Measurements from ENCODE around the gene GRIN1. TPM values are rescaled to one million over a fixed set of nuclear protein-coding genes. Genes with fewer than 3 reads are reported as not detected.
"Not testable (repeated sequence)": the region's sequence is repeated elsewhere in the genome, so short reads cannot be mapped to it uniquely, and the experiment has no call there.

The GRIN1 gene
- total RNA-seq, 1 experiment from 2014 or later: 0.52 TPM

DNA sequence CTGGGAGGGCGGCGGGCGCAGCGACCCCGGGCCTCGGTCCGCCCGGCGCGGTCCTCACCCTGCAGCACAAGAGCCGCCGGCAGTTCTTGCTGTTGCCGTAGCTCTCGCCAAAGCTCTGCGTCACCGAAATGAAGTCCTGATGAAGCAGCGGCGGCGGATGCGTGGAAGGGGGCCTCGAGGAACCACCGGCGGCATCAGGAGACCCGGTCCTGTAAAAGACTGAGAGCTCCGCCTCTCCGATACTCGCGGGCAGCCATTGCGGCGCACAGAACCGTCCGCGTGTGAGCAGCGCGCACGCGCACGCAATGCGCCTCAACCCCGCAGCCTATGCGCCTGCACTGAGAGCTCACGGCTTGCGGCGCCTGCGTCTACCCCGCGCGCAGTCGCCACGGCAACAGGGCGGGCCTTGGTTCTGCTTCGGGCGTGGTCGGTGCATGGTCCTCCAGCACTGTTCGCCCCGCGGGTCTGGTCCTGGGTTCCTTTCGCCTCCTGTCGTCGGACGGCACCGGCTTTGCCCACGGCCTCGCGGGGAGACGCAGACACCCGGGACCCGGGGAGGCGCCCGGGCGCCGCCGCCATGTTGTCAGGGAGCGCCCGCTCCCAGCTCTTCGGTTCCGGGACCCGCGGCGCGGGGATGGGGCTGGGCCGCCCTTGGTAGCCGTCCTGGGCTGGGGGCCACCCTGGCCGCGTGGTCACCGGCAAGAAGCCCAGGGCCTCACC, 9.3 kb upstream of the GRIN1 start:
- no peaks in the 10 kb centered on the region for H3K36me3 ChIP-seq (ENCODE audit: insufficient read depth, low read length, poor library complexity, severe bottlenecking)
- H3K9me3 ChIP-seq (ENCODE audit: low read depth, low read length, poor library complexity, severe bottlenecking): peaks cover 9% of the 10 kb centered on the region
- H3K27ac ChIP-seq (ENCODE audit: low read depth, low read length, poor library complexity, severe bottlenecking): peak overlapping the region; percentile 76
- BruUV-seq (replicated peaks): no TSS peak
- ChIA-PET POLR2A (ENCODE audit: low non-redundant PET) (interaction anchor here (0.5 to 1.2 kb wide), 3 partner anchors 43 to 988 kb away, joined by 3 to 7 read pairs (median 5); partner anchors contain the start of genes MAN1B1 and TUBB4B), CTCF (interaction anchor here (0.6 to 1.1 kb wide), 6 partner anchors 21 to 107 kb away, joined by 3 to 12 read pairs (median 5); no protein-coding TSS in a partner anchor)
- H3K27me3 ChIP-seq (replicated peaks; ENCODE audit: insufficient read depth, low read depth, low read length, poor library complexity): peaks cover 17% of the 10 kb centered on the region
- peak overlapping the region; percentile 79 for H3K4me3 ChIP-seq (ENCODE audit: low read depth, low read length, poor library complexity, severe bottlenecking)
- intact Hi-C loops (cut with micrococcal nuclease; ENCODE audit: unreplicated experiment): no loop called here
- H3K4me1 ChIP-seq (ENCODE audit: insufficient read depth, low read length, poor library complexity, severe bottlenecking): peaks cover 13% of the 10 kb centered on the region
- DNase-seq (ENCODE audit: low spot score): peak; percentile 96
- TF ChIP-seq, protein P1, sequence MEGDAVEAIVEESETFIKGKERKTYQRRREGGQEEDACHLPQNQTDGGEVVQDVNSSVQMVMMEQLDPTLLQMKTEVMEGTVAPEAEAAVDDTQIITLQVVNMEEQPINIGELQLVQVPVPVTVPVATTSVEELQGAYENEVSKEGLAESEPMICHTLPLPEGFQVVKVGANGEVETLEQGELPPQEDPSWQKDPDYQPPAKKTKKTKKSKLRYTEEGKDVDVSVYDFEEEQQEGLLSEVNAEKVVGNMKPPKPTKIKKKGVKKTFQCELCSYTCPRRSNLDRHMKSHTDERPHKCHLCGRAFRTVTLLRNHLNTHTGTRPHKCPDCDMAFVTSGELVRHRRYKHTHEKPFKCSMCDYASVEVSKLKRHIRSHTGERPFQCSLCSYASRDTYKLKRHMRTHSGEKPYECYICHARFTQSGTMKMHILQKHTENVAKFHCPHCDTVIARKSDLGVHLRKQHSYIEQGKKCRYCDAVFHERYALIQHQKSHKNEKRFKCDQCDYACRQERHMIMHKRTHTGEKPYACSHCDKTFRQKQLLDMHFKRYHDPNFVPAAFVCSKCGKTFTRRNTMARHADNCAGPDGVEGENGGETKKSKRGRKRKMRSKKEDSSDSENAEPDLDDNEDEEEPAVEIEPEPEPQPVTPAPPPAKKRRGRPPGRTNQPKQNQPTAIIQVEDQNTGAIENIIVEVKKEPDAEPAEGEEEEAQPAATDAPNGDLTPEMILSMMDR (conservative IDR thresholded peaks at IDR 0.05; ENCODE audit: low read depth, low read length): no peak
- no peak for TF ChIP-seq EZH2 (IDR thresholded peaks at IDR 0.05; ENCODE audit: borderline replicate concordance, low read depth, low read length, poor library complexity, severe bottlenecking)

DNA sequence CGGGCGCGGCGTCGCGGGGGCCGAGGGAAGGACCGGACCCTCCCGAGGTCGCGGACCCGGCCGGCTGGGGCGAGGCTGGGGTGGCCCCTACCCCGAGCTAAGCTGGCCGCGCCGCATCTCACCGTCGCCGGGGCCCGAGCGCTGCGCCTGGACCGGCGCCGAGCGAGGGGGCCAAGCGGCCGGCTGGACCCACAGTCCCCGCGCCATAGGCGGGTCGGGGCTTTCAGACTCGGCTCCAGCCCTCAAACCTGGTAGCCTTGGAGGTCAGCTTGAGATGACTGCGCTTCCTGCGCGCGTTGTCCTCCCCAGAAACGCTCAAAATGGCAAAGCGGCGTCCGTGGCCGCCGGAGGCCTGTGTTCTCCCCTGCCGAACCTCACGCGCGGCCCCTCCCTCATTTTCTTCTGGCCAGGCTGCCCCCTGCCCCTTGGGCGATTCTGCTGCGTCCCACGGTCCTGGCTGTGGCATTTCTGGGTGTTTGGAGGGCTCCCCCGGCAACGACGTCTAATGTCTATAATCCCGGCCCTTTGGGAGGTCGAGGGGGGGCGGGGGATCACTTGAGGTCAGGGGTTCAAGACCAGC, 8.7 kb upstream of the GRIN1 start:
- no peak for DNase-seq (ENCODE audit: low spot score)
- H3K36me3 ChIP-seq (ENCODE audit: insufficient read depth, low read length, poor library complexity, severe bottlenecking): no peaks in the 10 kb centered on the region
- ChIA-PET CTCF (interaction anchor here (0.7 to 1.1 kb wide), 5 partner anchors 46 to 106 kb away, joined by 3 to 12 read pairs (median 6); no protein-coding TSS in a partner anchor), POLR2A (ENCODE audit: low non-redundant PET) (interaction anchor here (0.5 to 1.2 kb wide), 2 partner anchors 111 to 987 kb away, joined by 5 to 7 read pairs; partner anchors contain the start of gene TUBB4B)
- peak overlapping the region; percentile 76 for H3K27ac ChIP-seq (ENCODE audit: low read depth, low read length, poor library complexity, severe bottlenecking)
- intact Hi-C loops (cut with micrococcal nuclease; ENCODE audit: unreplicated experiment): no loop called here
- H3K4me1 ChIP-seq (ENCODE audit: insufficient read depth, low read length, poor library complexity, severe bottlenecking): peaks cover 13% of the 10 kb centered on the region
- peaks cover 9% of the 10 kb centered on the region for H3K9me3 ChIP-seq (ENCODE audit: low read depth, low read length, poor library complexity, severe bottlenecking)
- peak overlapping the region; percentile 79 for H3K4me3 ChIP-seq (ENCODE audit: low read depth, low read length, poor library complexity, severe bottlenecking)
- no peak for TF ChIP-seq EZH2 (IDR thresholded peaks at IDR 0.05; ENCODE audit: borderline replicate concordance, low read depth, low read length, poor library complexity, severe bottlenecking)
- TF ChIP-seq, protein P1 (conservative IDR thresholded peaks at IDR 0.05; ENCODE audit: low read depth, low read length): no peak
- peaks cover 23% of the 10 kb centered on the region for H3K27me3 ChIP-seq (replicated peaks; ENCODE audit: insufficient read depth, low read depth, low read length, poor library complexity)
- BruUV-seq (replicated peaks): no TSS peak

DNA sequence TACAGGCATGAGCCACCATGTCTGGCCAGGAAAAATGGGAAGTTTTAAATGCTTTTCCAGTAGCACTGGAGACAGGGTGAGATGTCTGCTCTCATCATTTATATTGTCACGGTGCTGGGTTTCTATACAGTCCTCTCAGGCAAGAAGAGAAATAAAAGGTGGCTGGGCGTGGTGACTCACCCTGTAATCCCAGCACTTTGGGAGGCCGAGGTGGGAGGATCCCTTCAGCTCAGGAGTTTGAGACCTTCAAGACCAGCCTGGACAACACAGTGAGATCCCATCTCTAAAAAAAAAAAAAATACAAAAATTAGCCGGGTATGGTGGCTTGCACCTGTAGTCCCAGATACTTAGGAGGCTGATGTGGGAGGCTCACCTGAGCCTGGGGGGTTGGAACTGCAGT, 4.8 kb upstream of the GRIN1 start:
- TF ChIP-seq, protein P1 (conservative IDR thresholded peaks at IDR 0.05; ENCODE audit: low read depth, low read length): no peak
- no peak for TF ChIP-seq EZH2 (IDR thresholded peaks at IDR 0.05; ENCODE audit: borderline replicate concordance, low read depth, low read length, poor library complexity, severe bottlenecking)
- peaks cover 59% of the 10 kb centered on the region for H3K27me3 ChIP-seq (replicated peaks; ENCODE audit: insufficient read depth, low read depth, low read length, poor library complexity)
- H3K27ac ChIP-seq (ENCODE audit: low read depth, low read length, poor library complexity, severe bottlenecking): no peak overlapping the region
- no peak overlapping the region for H3K4me3 ChIP-seq (ENCODE audit: low read depth, low read length, poor library complexity, severe bottlenecking)
- intact Hi-C loops (cut with micrococcal nuclease; ENCODE audit: unreplicated experiment): no loop called here
- H3K36me3 ChIP-seq (ENCODE audit: insufficient read depth, low read length, poor library complexity, severe bottlenecking): no peaks in the 10 kb centered on the region
- ChIA-PET POLR2A (ENCODE audit: low non-redundant PET) (no interaction called here), CTCF (interaction anchor here (0.7 kb wide), 1 partner anchor 62 kb away, joined by 6 read pairs; no protein-coding TSS in a partner anchor)
- peaks cover 9% of the 10 kb centered on the region for H3K9me3 ChIP-seq (ENCODE audit: low read depth, low read length, poor library complexity, severe bottlenecking)
- DNase-seq (ENCODE audit: low spot score): no peak
- no TSS peak for BruUV-seq (replicated peaks)
- H3K4me1 ChIP-seq (ENCODE audit: insufficient read depth, low read length, poor library complexity, severe bottlenecking): no peaks in the 10 kb centered on the region

DNA sequence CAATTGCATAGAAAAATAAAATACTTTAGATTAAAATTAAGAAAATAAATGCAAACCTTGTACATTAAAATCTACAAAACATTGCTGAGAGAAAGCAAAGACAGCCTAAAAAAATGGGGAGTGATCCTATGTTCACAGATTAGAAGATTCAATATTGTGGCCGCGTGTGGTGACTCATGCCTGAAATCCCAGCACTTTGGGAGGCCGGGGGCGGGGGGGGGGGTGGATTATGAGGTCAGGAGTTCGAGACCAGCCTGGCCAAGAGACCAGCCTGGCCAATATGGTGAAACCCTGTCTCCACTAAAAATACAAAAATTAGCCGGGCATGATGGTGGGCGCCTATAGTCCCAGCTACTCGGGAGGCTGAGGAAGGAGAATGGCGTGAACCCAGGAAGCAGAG, 3.8 kb upstream of the GRIN1 start:
- H3K9me3 ChIP-seq (ENCODE audit: low read depth, low read length, poor library complexity, severe bottlenecking); H3K36me3 ChIP-seq (ENCODE audit: insufficient read depth, low read length, poor library complexity, severe bottlenecking); intact Hi-C loops (cut with micrococcal nuclease; ENCODE audit: unreplicated experiment); H3K4me3 ChIP-seq (ENCODE audit: low read depth, low read length, poor library complexity, severe bottlenecking); CTCF ChIA-PET; H3K4me1 ChIP-seq (ENCODE audit: insufficient read depth, low read length, poor library complexity, severe bottlenecking); H3K27ac ChIP-seq (ENCODE audit: low read depth, low read length, poor library complexity, severe bottlenecking); POLR2A ChIA-PET (ENCODE audit: low non-redundant PET); BruUV-seq (replicated peaks); DNase-seq (ENCODE audit: low spot score): not testable (repeated sequence)
- H3K27me3 ChIP-seq (replicated peaks; ENCODE audit: insufficient read depth, low read depth, low read length, poor library complexity): peaks cover 69% of the 10 kb centered on the region

All from A673 (cell line).